PC-9 (cell line): ENCODE data around the gene TAAR9. TPM values are rescaled to one million over a fixed set of nuclear protein-coding genes. Genes with fewer than 3 reads are reported as not detected.
A peak's percentile ranks its signal among the peaks of the same experiment; 100 is the strongest.

Source experiments
- BruUV-seq: library from RNA; stranded (reverse); fragments of 400-500 nt; replicated peaks from 2 replicates; lab custom pipeline; 2021; lab: Mats Ljungman, UMichigan
- CTCF ChIA-PET: fragments of 300-600 bp; sonication (Branson Sonifier 250); formaldehyde crosslinking; loops from one replicate; lab custom pipeline; 2022; ENCODE audit warnings: antibody characterized with exemption; lab: Charles Lee
- POLR2A ChIA-PET: fragments of 300-600 bp; sonication (Branson Sonifier 250); formaldehyde crosslinking; loops from one replicate; lab custom pipeline; 2022; ENCODE audit warnings: antibody characterized with exemption; ENCODE audit not compliant: unreplicated experiment; lab: Charles Lee
- DNase-seq, 2 experiments: peaks; one replicate each; pipeline versions ENCODE4 v3.0.0 to v3.0.0-alpha.2; 2015 to 2022; ENCODE audit warnings: mixed read lengths in 1 of 2
- H2AFZ ChIP-seq: fragments of 200-600 bp; sonication (generic); 2 replicates; pipeline ENCODE4 v1.8.1; 2017; ENCODE audit warnings: antibody characterized with exemption
- H3F3A ChIP-seq: fragments of 200-600 bp; sonication (generic); 2 replicates; pipeline ENCODE4 v1.8.1; 2017; ENCODE audit warnings: antibody characterized with exemption, mild to moderate bottlenecking, low read depth; ENCODE audit not compliant: insufficient read depth
- H3K27ac ChIP-seq: fragments of 200-600 bp; sonication (generic); 2 replicates; pipeline ENCODE4 v1.6.1; 2016; ENCODE audit warnings: mixed run types
- H3K27me3 ChIP-seq: fragments of 200-600 bp; sonication (generic); 2 replicates; pipeline ENCODE4 v1.6.1; 2016; ENCODE audit warnings: low read depth, mixed run types; ENCODE audit not compliant: insufficient read depth
- H3K36me3 ChIP-seq: fragments of 200-600 bp; sonication (generic); 2 replicates; pipeline ENCODE4 v1.6.1; 2016; ENCODE audit warnings: low read depth, mixed run types
- H3K4me1 ChIP-seq: fragments of 200-600 bp; sonication (generic); replicated peaks from 2 replicates; pipeline ENCODE4 v1.6.1; 2016; ENCODE audit warnings: mixed run types; ENCODE audit not compliant: insufficient read depth
- H3K4me2 ChIP-seq: fragments of 200-600 bp; sonication (generic); 2 replicates; pipeline ENCODE4 v1.6.1; 2017; ENCODE audit warnings: mixed run types
- H3K4me3 ChIP-seq: fragments of 200-600 bp; sonication (generic); 2 replicates; pipeline ENCODE4 v1.6.1; 2016; ENCODE audit warnings: mixed run types
- H3K79me2 ChIP-seq: fragments of 200-600 bp; sonication (generic); 2 replicates; pipeline ENCODE4 v1.6.1; 2017; ENCODE audit warnings: low read depth, mixed run types
- H3K9me2 ChIP-seq: fragments of 200-600 bp; sonication (generic); 2 replicates; pipeline ENCODE4 v1.8.1; 2017; ENCODE audit warnings: mild to moderate bottlenecking; ENCODE audit not compliant: insufficient read depth
- H3K9me3 ChIP-seq: fragments of 200-600 bp; sonication (generic); 2 replicates; pipeline ENCODE4 v1.8.1; 2016; ENCODE audit warnings: low read depth; ENCODE audit not compliant: insufficient read depth
- H4K20me1 ChIP-seq: fragments of 200-600 bp; sonication (generic); 2 replicates; pipeline ENCODE4 v1.8.1; 2017; ENCODE audit not compliant: insufficient read depth
- EZH2 ChIP-seq: fragments of 200-600 bp; sonication (generic); IDR thresholded peaks from 2 replicates; pipeline ENCODE4 v1.8.0; 2017; ENCODE audit warnings: antibody characterized with exemption, low read depth
- intact Hi-C: fragments of 100-400 bp; cut with micrococcal nuclease; formaldehyde crosslinking; loops from one replicate; pipeline ENCODE4 v1.10.0; 2022; ENCODE audit not compliant: unreplicated experiment
- total RNA-seq: library from RNA; stranded (reverse); gene quantifications from 2 replicates; pipeline ENCODE4 v1.2.3, GENCODE V29; 2021
- TF ChIP-seq, protein P1 (sequence below): fragments of 200-600 bp; sonication (generic); conservative IDR thresholded peaks from 2 replicates; pipeline ENCODE4 v1.6.1; 2017; ENCODE audit warnings: mixed run types, antibody characterized with exemption, mild to moderate bottlenecking, moderate library complexity

TAAR9 gene
- total RNA-seq, 1 experiment from 2014 or later, result not detected

DNA sequence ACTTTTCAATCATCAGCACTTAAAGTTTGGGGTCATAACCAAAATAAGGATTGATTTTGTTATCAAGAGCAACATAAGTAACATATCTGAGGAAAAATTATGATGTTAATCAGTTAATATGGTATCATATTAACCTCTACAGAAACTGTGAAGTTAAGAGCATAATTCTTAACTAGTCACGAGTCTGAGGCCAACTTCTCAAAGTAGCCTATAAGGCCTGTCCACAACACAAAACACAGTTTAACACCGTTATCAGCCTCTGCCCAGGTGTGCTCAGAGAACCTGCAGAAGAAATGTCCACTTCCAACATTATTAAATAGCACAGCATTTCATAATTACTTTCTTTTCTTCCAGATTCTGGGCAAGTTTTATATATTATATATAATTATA, 26.3 kb upstream of the TAAR9 start:
- DNase-seq, result no peak
- CTCF ChIA-PET, result interaction anchor here (1.3 kb wide), 1 partner anchor 232 kb away, joined by 4 read pairs; no protein-coding TSS in a partner anchor
- intact Hi-C loops, result loop anchor here (2.0 to 5.0 kb wide), 4 partner anchors 155 to 557 kb away; partner anchors contain the start of genes RPS12 and SLC18B1
- Histone ChIP-seq H3K4me1 (peaks cover 28% of the 10 kb centered on the region), H3K27ac (peak overlapping the region; percentile 63), H3K9me3 (no peaks in the 10 kb centered on the region), H3F3A (peaks cover 11% of the 10 kb centered on the region; the same call in 1 of the 2 replicates), H3K79me2 (peaks cover 54% of the 10 kb centered on the region), H3K36me3 (peaks cover 10% of the 10 kb centered on the region; the same call in 1 of the 2 replicates), H3K9me2 (no peaks in the 10 kb centered on the region), H3K27me3 (no peaks in the 10 kb centered on the region), H4K20me1 (no peaks in the 10 kb centered on the region), H2AFZ (no peak overlapping the region), H3K4me2 (peak overlapping the region; percentile 88), H3K4me3 (peak overlapping the region; percentile 71)
- POLR2A ChIA-PET, result no interaction called here
- TF ChIP-seq, protein P1, sequence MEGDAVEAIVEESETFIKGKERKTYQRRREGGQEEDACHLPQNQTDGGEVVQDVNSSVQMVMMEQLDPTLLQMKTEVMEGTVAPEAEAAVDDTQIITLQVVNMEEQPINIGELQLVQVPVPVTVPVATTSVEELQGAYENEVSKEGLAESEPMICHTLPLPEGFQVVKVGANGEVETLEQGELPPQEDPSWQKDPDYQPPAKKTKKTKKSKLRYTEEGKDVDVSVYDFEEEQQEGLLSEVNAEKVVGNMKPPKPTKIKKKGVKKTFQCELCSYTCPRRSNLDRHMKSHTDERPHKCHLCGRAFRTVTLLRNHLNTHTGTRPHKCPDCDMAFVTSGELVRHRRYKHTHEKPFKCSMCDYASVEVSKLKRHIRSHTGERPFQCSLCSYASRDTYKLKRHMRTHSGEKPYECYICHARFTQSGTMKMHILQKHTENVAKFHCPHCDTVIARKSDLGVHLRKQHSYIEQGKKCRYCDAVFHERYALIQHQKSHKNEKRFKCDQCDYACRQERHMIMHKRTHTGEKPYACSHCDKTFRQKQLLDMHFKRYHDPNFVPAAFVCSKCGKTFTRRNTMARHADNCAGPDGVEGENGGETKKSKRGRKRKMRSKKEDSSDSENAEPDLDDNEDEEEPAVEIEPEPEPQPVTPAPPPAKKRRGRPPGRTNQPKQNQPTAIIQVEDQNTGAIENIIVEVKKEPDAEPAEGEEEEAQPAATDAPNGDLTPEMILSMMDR, result no peak
- TF ChIP-seq EZH2, result no peak
- BruUV-seq, result no TSS peak

DNA sequence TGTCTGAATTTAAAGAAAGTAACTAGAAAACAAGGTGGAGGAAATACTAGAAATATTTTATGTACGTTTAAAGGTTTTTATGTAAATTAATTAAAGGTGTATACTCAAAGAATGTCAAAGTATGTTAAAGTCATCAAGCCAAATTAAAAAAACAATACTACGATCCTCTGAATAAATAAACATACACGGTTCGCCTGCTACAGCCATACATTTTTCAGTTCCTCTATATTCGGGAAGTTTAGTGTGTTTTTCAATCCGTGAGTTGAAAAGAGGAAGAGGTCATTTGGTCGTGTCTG, 25.8 kb upstream of the TAAR9 start:
- peaks cover 28% of the 10 kb centered on the region for H3K4me1 ChIP-seq
- H3K9me2 ChIP-seq, result no peaks in the 10 kb centered on the region
- intact Hi-C loops, result loop anchor here (2.0 to 5.0 kb wide), 4 partner anchors 155 to 557 kb away; partner anchors contain the start of genes RPS12 and SLC18B1
- H3K27ac ChIP-seq, result peak overlapping the region; percentile 63
- peaks cover 49% of the 10 kb centered on the region for H3K79me2 ChIP-seq
- H3F3A ChIP-seq, result peaks cover 11% of the 10 kb centered on the region; the same call in 1 of the 2 replicates
- H3K4me3 ChIP-seq, result peak overlapping the region; percentile 71
- H4K20me1 ChIP-seq, result no peaks in the 10 kb centered on the region
- TF ChIP-seq EZH2, result no peak
- TF ChIP-seq, protein P1, result no peak
- H3K36me3 ChIP-seq, result peaks cover 9% of the 10 kb centered on the region; the same call in 1 of the 2 replicates
- no peaks in the 10 kb centered on the region for H3K9me3 ChIP-seq
- H3K4me2 ChIP-seq, result peak overlapping the region; percentile 88
- ChIA-PET POLR2A (interaction anchor here (1.3 kb wide), 1 partner anchor 561 kb away, joined by 8 read pairs; the partner anchor contains the start of gene CCN2), CTCF (interaction anchor here (1.3 kb wide), 1 partner anchor 233 kb away, joined by 4 read pairs; no protein-coding TSS in a partner anchor)
- no peaks in the 10 kb centered on the region for H3K27me3 ChIP-seq
- peak overlapping the region; percentile 80 for H2AFZ ChIP-seq
- TSS peak; percentile 38 for BruUV-seq
- no peak for DNase-seq

DNA sequence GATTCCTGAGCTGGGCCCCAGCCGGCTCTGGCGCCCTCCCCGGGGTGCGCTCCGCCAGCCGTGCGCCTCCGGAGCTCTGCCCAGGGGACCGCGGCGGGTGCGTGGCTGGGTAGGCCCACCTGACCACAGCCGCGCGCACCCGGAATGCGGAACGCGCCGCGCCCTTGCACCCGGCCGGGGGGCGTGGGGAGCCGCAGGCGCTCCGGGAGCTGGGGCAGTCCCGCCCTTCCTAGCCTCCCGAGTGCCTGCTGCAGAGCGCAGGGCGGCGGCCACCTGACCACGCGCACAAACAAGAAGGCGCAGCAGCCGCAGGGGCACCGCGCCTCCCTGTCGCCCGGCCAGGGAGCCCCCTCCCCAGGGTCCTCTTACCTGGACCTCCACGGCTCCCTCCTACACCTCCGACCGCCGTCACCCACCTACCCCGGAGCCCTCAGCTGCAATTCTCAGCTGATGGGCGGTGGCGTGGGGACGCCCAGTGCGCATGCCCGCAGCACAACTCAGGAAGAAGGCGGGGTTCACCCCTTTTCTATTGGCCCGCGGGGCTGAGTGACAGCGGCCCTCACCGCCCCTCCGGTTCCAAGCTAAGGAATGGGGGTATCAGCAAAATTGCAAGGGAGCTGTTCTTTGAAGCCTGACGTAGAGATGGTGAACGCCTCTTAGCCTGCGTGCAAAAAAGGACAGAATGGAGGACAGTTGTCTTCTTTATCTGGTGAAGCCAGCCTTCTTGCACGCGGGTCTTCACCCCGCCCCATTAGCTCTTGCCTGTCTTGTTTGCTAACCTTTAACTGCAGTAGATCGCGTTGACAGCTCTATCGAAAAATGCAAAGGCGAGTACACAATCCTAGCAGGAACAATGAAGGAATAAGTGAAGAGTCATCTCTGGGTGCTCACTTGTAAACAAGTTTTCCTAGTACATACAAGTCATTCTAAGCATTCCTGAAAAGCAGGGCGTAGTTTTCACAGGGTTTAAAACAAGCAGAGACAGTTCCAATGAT, 25.1 kb upstream of the TAAR9 start, which contains the start of gene STX7:
TSS of gene STX7 (minus strand) at position 479 of the 995 bp plus-strand sequence. CDS start 9,586 bp downstream, outside the sequence.
- intact Hi-C loops, result loop anchor here (2.0 to 5.0 kb wide), 4 partner anchors 154 to 558 kb away; partner anchors contain the start of genes RPS12 and SLC18B1
- BruUV-seq, result no TSS peak
- Histone ChIP-seq H3K4me1 (peaks cover 28% of the 10 kb centered on the region), H2AFZ (peak within 1 kb of the TSS; percentile 80), H3K4me3 (peak within 1 kb of the TSS; percentile 71), H3K27me3 (no peaks in the 10 kb centered on the region), H4K20me1 (no peaks in the 10 kb centered on the region), H3K4me2 (peak within 1 kb of the TSS; percentile 88), H3K79me2 (peaks cover 43% of the 10 kb centered on the region), H3K9me3 (no peaks in the 10 kb centered on the region), H3K27ac (peak within 1 kb of the TSS; percentile 63), H3K9me2 (no peaks in the 10 kb centered on the region), H3F3A (peaks cover 11% of the 10 kb centered on the region; the same call in 1 of the 2 replicates), H3K36me3 (0 out of 2 replicates have a peak, but pooled peaks cover 4% of the 10 kb centered on the region)
- DNase-seq, result peak; percentile 90 to 97
- CTCF ChIA-PET, result interaction anchor here (1.3 kb wide), 1 partner anchor 233 kb away, joined by 4 read pairs; no protein-coding TSS in a partner anchor
- POLR2A ChIA-PET, result interaction anchor here (0.5 to 1.3 kb wide), 5 partner anchors 29 to 645 kb away, joined by 3 to 8 read pairs (median 4); partner anchors contain the start of gene CCN2
- no peak for TF ChIP-seq EZH2
- TF ChIP-seq, protein P1, result no peak
